HPDE6-E6E7 (cell line): ENCODE data around the gene C1orf232.

Experiments
- DNase-seq: peaks from one replicate; pipeline ENCODE4 v3.0.0; 2011; ENCODE audit warnings: missing footprints; ENCODE audit errors: extremely low spot score

Gene C1orf232

GRCh38 chr1:26177182-26177684 is 8.5 kb upstream of the C1orf232 start, which contains the start of gene CNKSR1:
Gene CNKSR1 (plus strand): TSS chr1:26177491. CDS start chr1:26177548, 57 bp downstream.
- peak; percentile 92 for DNase-seq

GRCh38 chr1:26175346-26175745 is 6.6 kb upstream of the C1orf232 start:
- no peak for DNase-seq

GRCh38 chr1:26171084-26172072 is 2.6 kb upstream of the C1orf232 start, which contains the start of gene ZNF593OS:
Gene ZNF593OS (minus strand): TSS chr1:26171832. CDS start chr1:26171661, 171 bp downstream.
- no peak for DNase-seq

- DNase-seq: no peak
Measured at GRCh38 chr1:26170472-26170821, 1.7 kb upstream of the C1orf232 start.

- DNase-seq: peak; percentile 95
Measured at GRCh38 chr1:26169669-26170471, 1.1 kb upstream of the C1orf232 start, which contains the start of gene ZNF593. Gene ZNF593 (plus strand): TSS chr1:26169908. CDS start chr1:26169984, 76 bp downstream.

- no peak for DNase-seq
Measured at GRCh38 chr1:26169198-26169554, 413 bp upstream of the C1orf232 start.

GRCh38 chr1:26166719-26167281 is 2.0 kb downstream of the C1orf232 start:
- no peak for DNase-seq

GRCh38 chr1:26164861-26165842 is 3.6 kb downstream of the C1orf232 start:
- DNase-seq: no peak

GRCh38 chr1:26164036-26164860 is 4.5 kb downstream of the C1orf232 start:
- peak; percentile 31 for DNase-seq

GRCh38 chr1:26163684-26164035 is 5.1 kb downstream of the C1orf232 start:
- DNase-seq: no peak

GRCh38 chr1:26162220-26162709 is 6.5 kb downstream of the C1orf232 start:
- no peak for DNase-seq

- peak; percentile 54 for DNase-seq
Measured at GRCh38 chr1:26161415-26162219, 7.1 kb downstream of the C1orf232 start.

- DNase-seq: no peak
Measured at GRCh38 chr1:26160527-26161414, 8.0 kb downstream of the C1orf232 start.

GRCh38 chr1:26159743-26160039 is 9.1 kb downstream of the C1orf232 start:
- no peak for DNase-seq

- no peak for DNase-seq
Measured at GRCh38 chr1:26158908-26159742, 9.6 kb downstream of the C1orf232 start, which contains the start of gene FAM110D. Gene FAM110D (plus strand): TSS chr1:26159079. CDS start chr1:26161292, 2,213 bp downstream.

- no peak for DNase-seq
Measured at GRCh38 chr1:26158271-26158907, 10.4 kb downstream of the C1orf232 start.
